Colon (tissue), 2 donors: Measurements from ENCODE around the gene CRLF2.
"Not testable (repeated sequence)": the region's sequence is repeated elsewhere in the genome, so short reads cannot be mapped to it uniquely, and the experiment has no call there.

ENCODE experiments used
- FAIRE-seq: peaks from 2 replicates; lab custom pipeline; 2012; peaks lifted over from hg19 to GRCh38; lab: Jason Lieb, UNC
- donor health status: control.
- donor health status: control.

Gene CRLF2

GRCh38 chrX:1167466-1167865 lies 45.0 kb downstream of the CRLF2 start:
- FAIRE-seq, result no peak

- FAIRE-seq, result no peak
These were observed 46.8 kb downstream of the CRLF2 start for GRCh38 chrX:1165535-1166196.

GRCh38 chrX:1164322-1165288 lies 47.8 kb downstream of the CRLF2 start:
- no peak for FAIRE-seq

GRCh38 chrX:1163231-1163630 lies 49.2 kb downstream of the CRLF2 start:
- no peak for FAIRE-seq

GRCh38 chrX:1162119-1162916 lies 50.1 kb downstream of the CRLF2 start:
- no peak for FAIRE-seq

- no peak for FAIRE-seq
These were observed 52.9 kb downstream of the CRLF2 start for GRCh38 chrX:1159548-1159947.

- not testable (repeated sequence) for FAIRE-seq
These were observed 55.6 kb downstream of the CRLF2 start for GRCh38 chrX:1156681-1157455.

GRCh38 chrX:1153940-1154339 lies 58.5 kb downstream of the CRLF2 start:
- FAIRE-seq, result no peak

GRCh38 chrX:1152090-1152489 lies 60.4 kb downstream of the CRLF2 start:
- FAIRE-seq, result no peak

- no peak for FAIRE-seq
These were observed 60.9 kb downstream of the CRLF2 start for GRCh38 chrX:1151378-1152077.

GRCh38 chrX:1150569-1151347 lies 61.7 kb downstream of the CRLF2 start:
- no peak for FAIRE-seq

- FAIRE-seq, result no peak
These were observed 64.6 kb downstream of the CRLF2 start for GRCh38 chrX:1147611-1148515.

GRCh38 chrX:1144293-1144692 lies 68.2 kb downstream of the CRLF2 start:
- no peak for FAIRE-seq
